Measurements from ENCODE around the gene LRRFIP1.
A peak's percentile ranks its signal among the peaks of the same experiment; 100 is the strongest.
"Not testable (repeated sequence)": the region's sequence is repeated elsewhere in the genome, so short reads cannot be mapped to it uniquely, and the experiment has no call there.

Gene LRRFIP1

GRCh38 chr2:237685408-237685807 is 58.0 kb downstream of the LRRFIP1 start:
- no peaks in the 10 kb centered on the region for H3K27me3 ChIP-seq (ENCODE audit: insufficient read depth, poor library complexity, severe bottlenecking)
- no peaks in the 10 kb centered on the region for H3K36me3 ChIP-seq (ENCODE audit: low read depth)
- no peak overlapping the region for H3K4me3 ChIP-seq (ENCODE audit: severe bottlenecking)
- H3K4me1 ChIP-seq (ENCODE audit: insufficient read depth, poor library complexity, severe bottlenecking): peaks cover 22% of the 10 kb centered on the region
- no peaks in the 10 kb centered on the region for H3K9me3 ChIP-seq (ENCODE audit: severe bottlenecking)
- no peak overlapping the region for H3K27ac ChIP-seq (ENCODE audit: poor library complexity, severe bottlenecking)
- peak; percentile 24 for TF ChIP-seq CTCF (IDR thresholded peaks at IDR 0.05; ENCODE audit: poor library complexity, severe bottlenecking)
- no peak for DNase-seq (ENCODE audit: low spot score)
- ATAC-seq (ENCODE audit: low read depth): no peak

GRCh38 chr2:237686659-237687136 is 59.3 kb downstream of the LRRFIP1 start:
- H3K4me1 ChIP-seq (ENCODE audit: insufficient read depth, poor library complexity, severe bottlenecking): peaks cover 22% of the 10 kb centered on the region
- no peak overlapping the region for H3K27ac ChIP-seq (ENCODE audit: poor library complexity, severe bottlenecking)
- no peak for ATAC-seq (ENCODE audit: low read depth)
- H3K4me3 ChIP-seq (ENCODE audit: severe bottlenecking): no peak overlapping the region
- H3K27me3 ChIP-seq (ENCODE audit: insufficient read depth, poor library complexity, severe bottlenecking): no peaks in the 10 kb centered on the region
- no peak for DNase-seq (ENCODE audit: low spot score)
- H3K36me3 ChIP-seq (ENCODE audit: low read depth): no peaks in the 10 kb centered on the region
- peak; percentile 5 for TF ChIP-seq CTCF (IDR thresholded peaks at IDR 0.05; ENCODE audit: poor library complexity, severe bottlenecking)
- H3K9me3 ChIP-seq (ENCODE audit: severe bottlenecking): no peaks in the 10 kb centered on the region

- Histone ChIP-seq H3K27ac (ENCODE audit: poor library complexity, severe bottlenecking) (peak overlapping the region; percentile 58), H3K27me3 (ENCODE audit: insufficient read depth, poor library complexity, severe bottlenecking) (no peaks in the 10 kb centered on the region), H3K4me3 (ENCODE audit: severe bottlenecking) (no peak overlapping the region), H3K9me3 (ENCODE audit: severe bottlenecking) (no peaks in the 10 kb centered on the region), H3K36me3 (ENCODE audit: low read depth) (no peaks in the 10 kb centered on the region), H3K4me1 (ENCODE audit: insufficient read depth, poor library complexity, severe bottlenecking) (peaks cover 22% of the 10 kb centered on the region)
- DNase-seq (ENCODE audit: low spot score): no peak
- TF ChIP-seq CTCF (IDR thresholded peaks at IDR 0.05; ENCODE audit: poor library complexity, severe bottlenecking): no peak
- no peak for ATAC-seq (ENCODE audit: low read depth)
Observed at GRCh38 chr2:237688081-237688480, 60.7 kb downstream of the LRRFIP1 start.

- H3K36me3 ChIP-seq (ENCODE audit: low read depth); H3K4me3 ChIP-seq (ENCODE audit: severe bottlenecking); DNase-seq (ENCODE audit: low spot score); H3K27me3 ChIP-seq (ENCODE audit: insufficient read depth, poor library complexity, severe bottlenecking); ATAC-seq (ENCODE audit: low read depth); H3K9me3 ChIP-seq (ENCODE audit: severe bottlenecking): not testable (repeated sequence)
- H3K27ac ChIP-seq (ENCODE audit: poor library complexity, severe bottlenecking): peak overlapping the region; percentile 58
- peaks cover 22% of the 10 kb centered on the region for H3K4me1 ChIP-seq (ENCODE audit: insufficient read depth, poor library complexity, severe bottlenecking)
Observed at GRCh38 chr2:237688541-237688940, 61.2 kb downstream of the LRRFIP1 start.

- no peaks in the 10 kb centered on the region for H3K27me3 ChIP-seq (ENCODE audit: insufficient read depth, poor library complexity, severe bottlenecking)
- no peak for TF ChIP-seq CTCF (IDR thresholded peaks at IDR 0.05; ENCODE audit: poor library complexity, severe bottlenecking)
- no peak for DNase-seq (ENCODE audit: low spot score)
- no peaks in the 10 kb centered on the region for H3K36me3 ChIP-seq (ENCODE audit: low read depth)
- peaks cover 28% of the 10 kb centered on the region for H3K4me1 ChIP-seq (ENCODE audit: insufficient read depth, poor library complexity, severe bottlenecking)
- H3K4me3 ChIP-seq (ENCODE audit: severe bottlenecking): no peak overlapping the region
- no peak for ATAC-seq (ENCODE audit: low read depth)
- no peaks in the 10 kb centered on the region for H3K9me3 ChIP-seq (ENCODE audit: severe bottlenecking)
- H3K27ac ChIP-seq (ENCODE audit: poor library complexity, severe bottlenecking): peak overlapping the region; percentile 58
Observed at GRCh38 chr2:237689336-237690131, 62.1 kb downstream of the LRRFIP1 start.
